ENCODE results near the gene SLU7.

- TF ChIP-seq CTCF (conservative IDR thresholded peaks at IDR 0.05 in 1 of 2, IDR thresholded peaks at IDR 0.05 in 1 of 2; ENCODE audit: low read depth in 1 of 2, low read length in 2 of 2) (no peak), EZH2 (IDR thresholded peaks at IDR 0.05; ENCODE audit: low read length, missing control alignments) (no peak)
Measured at GRCh38 chr5:160361624-160362228, 57.2 kb downstream of the SLU7 start.
